ENCODE data around the gene CPVL.
A peak's percentile ranks its signal among the peaks of the same experiment; 100 is the strongest.

GRCh38 chr7:29146057-29146706 is at the start of gene CPVL:
- no peak for TF ChIP-seq POLR2AphosphoS5 (IDR thresholded peaks at IDR 0.05)
- no peak for TF ChIP-seq CTCF (IDR thresholded peaks at IDR 0.05)
- TF ChIP-seq POLR2A (IDR thresholded peaks at IDR 0.05): peak in 1 of 2 donors; percentile 41

Measured in suprapubic skin (tissue), 4 donors.